ENCODE results near the gene NUTM2E. TPM values are rescaled to one million over a fixed set of nuclear protein-coding genes. Genes with fewer than 3 reads are reported as not detected.
"Not testable (repeated sequence)": the region's sequence is repeated elsewhere in the genome, so short reads cannot be mapped to it uniquely, and the experiment has no call there.

The NUTM2E gene, protein sequence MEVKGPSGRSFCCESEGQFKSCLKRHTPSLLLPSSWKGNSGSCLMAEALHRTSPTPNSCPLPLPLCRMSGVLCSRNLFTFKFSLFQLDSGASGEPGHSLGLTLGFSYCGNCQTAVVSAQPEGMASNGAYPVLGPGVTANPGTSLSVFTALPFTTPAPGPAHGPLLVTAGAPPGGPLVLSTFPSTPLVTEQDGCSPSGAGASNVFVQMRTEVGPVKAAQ (N-terminal part only)
- 0.12 TPM in 1 of 2 replicates, not detected in the other for total RNA-seq (2011; cell fraction: chromatin; rRNA removed; ENCODE audit: low replicate concordance)
- not detected in 2 replicates for total RNA-seq (2011; cell fraction: nucleolus; rRNA removed)
- 0.15 TPM in 1 of 2 replicates, not detected in the other for total RNA-seq (2011; cell fraction: nucleoplasm; rRNA removed)
- total RNA-seq (2014; rRNA removed) (0.05 TPM in 1 of 2 replicates, not detected in the other), total RNA-seq (2014; rRNA removed; fragmentation: Illumina TruSeq; extraction: Trizol) (0.07 and 0.16 TPM in 2 replicates), total RNA-seq (2015; rRNA removed; fragmentation: Illumina TruSeq; extraction: Trizol) (0.11 TPM in 1 of 2 replicates, not detected in the other), total RNA-seq (2021) (0.09 and 0.20 TPM in 2 replicates), polyA plus RNA-seq (2011; rRNA removed) (0.05 TPM in 1 of 2 replicates, not detected in the other), polyA plus RNA-seq (2014; fragmentation: Illumina TruSeq; extraction: Trizol) (0.04 and 0.18 TPM in 2 replicates), polyA plus RNA-seq (2014; fragmentation: Nextera tagmentation; extraction: Ambion mirVana) (not detected), polyA plus RNA-seq (2014; rRNA removed) (0.08 TPM in 1 of 2 replicates, not detected in the other), polyA minus RNA-seq (2011; rRNA and poly(A)+ RNA removed) (not detected in 2 replicates), Bru-seq, nascent RNA (percentile 22 among the genes with signal in this experiment), BruChase-seq, experiment 1, labeled RNA remaining after a 2-hour chase (percentile 23 among the genes with signal in this experiment), BruChase-seq, experiment 2, labeled RNA remaining after a 6-hour chase (percentile 27 among the genes with signal in this experiment)
- 0.01 TPM in 1 of 2 replicates, not detected in the other for polyA plus RNA-seq (2011; cell fraction: cytosol; rRNA removed)
- polyA plus RNA-seq (2011; cell fraction: nucleus; rRNA removed): 0.06 TPM in 1 of 2 replicates, not detected in the other
- 0.04 and 0.08 TPM in 2 replicates for polyA plus RNA-seq (2012)
- polyA minus RNA-seq (2011; cell fraction: cytosol; rRNA and poly(A)+ RNA removed): not detected in 2 replicates
- 0.13 and 0.22 TPM in 2 replicates for polyA minus RNA-seq (2011; cell fraction: nucleus; rRNA and poly(A)+ RNA removed)
- long read RNA-seq, experiment 1: 0 reads
- long read RNA-seq, experiment 2: 0 reads
- long read RNA-seq, experiment 3: 0 reads

GRCh38 chr10:79826496-79827215 is at the start of gene NUTM2E:
Gene NUTM2E (plus strand): TSS chr10:79826739. CDS start chr10:79841741, 15,002 bp downstream.
- H4K20me1 ChIP-seq (replicated peaks; ENCODE audit: control insufficient read depth, insufficient read depth, low read length); intact Hi-C loops (cut with micrococcal nuclease); BruUV-seq (replicated peaks); H3K27me3 ChIP-seq (ENCODE audit: control insufficient read depth in 2 of 2, insufficient read depth in 2 of 2, low read length in 2 of 2); CTCF ChIA-PET (ENCODE audit: low intra/inter-chr PET ratio); FAIRE-seq; H3K9me3 ChIP-seq (replicated peaks; ENCODE audit: control insufficient read depth, insufficient read depth, low read depth, low read length); H3K4me1 ChIP-seq (replicated peaks in 1 of 2; ENCODE audit: control insufficient read depth in 2 of 2, insufficient read depth in 2 of 2, low read length in 2 of 2); H3K9me1 ChIP-seq (ENCODE audit: control insufficient read depth, insufficient read depth, low read length); in situ Hi-C loops (cut with MboI); POLR2A ChIA-PET; H3K36me3 ChIP-seq (ENCODE audit: control insufficient read depth, insufficient read depth, low read length); TF ChIP-seq MYC (CRISPR knock-in tag; IDR thresholded peaks at IDR 0.05; ENCODE audit: borderline replicate concordance, low read depth); NR2C2 (CRISPR knock-in tag; IDR thresholded peaks at IDR 0.05): not testable (repeated sequence)
- Histone ChIP-seq H3K4me2 (ENCODE audit: insufficient read depth, low read length) (peak within 1 kb of the TSS; percentile 62), H3K27ac (ENCODE audit: extremely low read depth, low read depth, low read length) (peak within 1 kb of the TSS; percentile 74), H3K79me2 (ENCODE audit: control insufficient read depth, insufficient read depth, low read length) (peaks cover 37% of the 10 kb centered on the region), H3K4me3 (peak within 1 kb of the TSS; percentile 55), H3K9ac (ENCODE audit: insufficient read depth in 1 of 2, low read depth in 2 of 2, low read length in 2 of 2) (peak within 1 kb of the TSS; percentile 63 to 91), H2AFZ (ENCODE audit: low read depth, low read length) (peak within 1 kb of the TSS; percentile 80; the same call in 1 of the 2 replicates)
- peak; percentile 91 for ATAC-seq
- DNase-seq (ENCODE audit: extremely low read depth in 1 of 4, low spot score in 3 of 4): peak; percentile 38 to 81 (median 49)
- WGBS (ENCODE audit: insufficient coverage, low coverage, missing lambda C conversion rate): 1% methylated on average over 18 of the region's 78 CpGs
- TF ChIP-seq, protein P1, sequence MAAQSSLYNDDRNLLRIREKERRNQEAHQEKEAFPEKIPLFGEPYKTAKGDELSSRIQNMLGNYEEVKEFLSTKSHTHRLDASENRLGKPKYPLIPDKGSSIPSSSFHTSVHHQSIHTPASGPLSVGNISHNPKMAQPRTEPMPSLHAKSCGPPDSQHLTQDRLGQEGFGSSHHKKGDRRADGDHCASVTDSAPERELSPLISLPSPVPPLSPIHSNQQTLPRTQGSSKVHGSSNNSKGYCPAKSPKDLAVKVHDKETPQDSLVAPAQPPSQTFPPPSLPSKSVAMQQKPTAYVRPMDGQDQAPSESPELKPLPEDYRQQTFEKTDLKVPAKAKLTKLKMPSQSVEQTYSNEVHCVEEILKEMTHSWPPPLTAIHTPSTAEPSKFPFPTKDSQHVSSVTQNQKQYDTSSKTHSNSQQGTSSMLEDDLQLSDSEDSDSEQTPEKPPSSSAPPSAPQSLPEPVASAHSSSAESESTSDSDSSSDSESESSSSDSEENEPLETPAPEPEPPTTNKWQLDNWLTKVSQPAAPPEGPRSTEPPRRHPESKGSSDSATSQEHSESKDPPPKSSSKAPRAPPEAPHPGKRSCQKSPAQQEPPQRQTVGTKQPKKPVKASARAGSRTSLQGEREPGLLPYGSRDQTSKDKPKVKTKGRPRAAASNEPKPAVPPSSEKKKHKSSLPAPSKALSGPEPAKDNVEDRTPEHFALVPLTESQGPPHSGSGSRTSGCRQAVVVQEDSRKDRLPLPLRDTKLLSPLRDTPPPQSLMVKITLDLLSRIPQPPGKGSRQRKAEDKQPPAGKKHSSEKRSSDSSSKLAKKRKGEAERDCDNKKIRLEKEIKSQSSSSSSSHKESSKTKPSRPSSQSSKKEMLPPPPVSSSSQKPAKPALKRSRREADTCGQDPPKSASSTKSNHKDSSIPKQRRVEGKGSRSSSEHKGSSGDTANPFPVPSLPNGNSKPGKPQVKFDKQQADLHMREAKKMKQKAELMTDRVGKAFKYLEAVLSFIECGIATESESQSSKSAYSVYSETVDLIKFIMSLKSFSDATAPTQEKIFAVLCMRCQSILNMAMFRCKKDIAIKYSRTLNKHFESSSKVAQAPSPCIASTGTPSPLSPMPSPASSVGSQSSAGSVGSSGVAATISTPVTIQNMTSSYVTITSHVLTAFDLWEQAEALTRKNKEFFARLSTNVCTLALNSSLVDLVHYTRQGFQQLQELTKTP (IDR thresholded peaks at IDR 0.05; ENCODE audit: low read depth in 1 of 2, partially characterized antibody in 2 of 2): peak in 1 of 2 experiments; percentile 93
- TF ChIP-seq, protein P2, sequence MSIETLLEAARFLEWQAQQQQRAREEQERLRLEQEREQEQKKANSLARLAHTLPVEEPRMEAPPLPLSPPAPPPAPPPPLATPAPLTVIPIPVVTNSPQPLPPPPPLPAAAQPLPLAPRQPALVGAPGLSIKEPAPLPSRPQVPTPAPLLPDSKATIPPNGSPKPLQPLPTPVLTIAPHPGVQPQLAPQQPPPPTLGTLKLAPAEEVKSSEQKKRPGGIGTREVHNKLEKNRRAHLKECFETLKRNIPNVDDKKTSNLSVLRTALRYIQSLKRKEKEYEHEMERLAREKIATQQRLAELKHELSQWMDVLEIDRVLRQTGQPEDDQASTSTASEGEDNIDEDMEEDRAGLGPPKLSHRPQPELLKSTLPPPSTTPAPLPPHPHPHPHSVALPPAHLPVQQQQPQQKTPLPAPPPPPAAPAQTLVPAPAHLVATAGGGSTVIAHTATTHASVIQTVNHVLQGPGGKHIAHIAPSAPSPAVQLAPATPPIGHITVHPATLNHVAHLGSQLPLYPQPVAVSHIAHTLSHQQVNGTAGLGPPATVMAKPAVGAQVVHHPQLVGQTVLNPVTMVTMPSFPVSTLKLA (conservative IDR thresholded peaks at IDR 0.05): peak in 1 of 2 experiments; percentile 64; a peak in 3 of 4 replicates
- 0 out of 2 replicates have a peak, but pooled peaks have one; percentile 13 for TF ChIP-seq MYC (IDR thresholded peaks at IDR 0.05; ENCODE audit: low read depth, low read length)
- TF ChIP-seq ZFX (CRISPR knock-in tag; IDR thresholded peaks at IDR 0.05): peak; percentile 71
- peak; percentile 29 for TF ChIP-seq CCNT2 (IDR thresholded peaks at IDR 0.05; ENCODE audit: borderline replicate concordance, extremely low read depth, insufficient read length, low read depth, low read length)
- TF ChIP-seq SIX5 (IDR thresholded peaks at IDR 0.05; ENCODE audit: borderline replicate concordance in 1 of 2, insufficient read depth in 1 of 2, low read depth in 1 of 2, low read length in 2 of 2): peak; percentile 55 to 56; a peak in 2 of 4 replicates
- peak; percentile 50; the same call in 1 of the 2 replicates for TF ChIP-seq NR2C2 (tag; IDR thresholded peaks at IDR 0.05)

Measured in K562 (cell line).